Measurements from ENCODE around the gene PDGFC.

The PDGFC gene

DNA sequence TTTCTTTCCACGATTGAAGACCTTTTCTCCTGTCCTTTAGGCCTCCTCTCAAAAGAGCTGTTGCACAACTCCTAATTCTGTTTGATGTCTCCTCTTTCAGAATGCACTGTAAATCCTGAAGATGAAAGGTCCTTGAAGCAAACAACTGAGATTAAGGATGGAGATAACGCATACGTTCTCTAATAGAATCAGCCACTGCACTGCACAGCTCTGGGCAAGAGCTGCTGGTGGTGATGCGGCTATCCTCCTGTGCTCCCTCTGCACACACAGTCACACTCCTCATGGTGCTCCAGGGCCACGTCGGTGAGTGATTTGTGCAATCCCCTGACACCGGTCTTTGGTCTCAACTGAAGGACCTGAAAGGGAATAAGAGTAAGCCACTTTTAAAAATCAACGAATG is 208.7 kb downstream of the PDGFC start:
- in situ Hi-C loops (cut with MboI; ENCODE audit: low sequenced_read_pairs): no loop called here

DNA sequence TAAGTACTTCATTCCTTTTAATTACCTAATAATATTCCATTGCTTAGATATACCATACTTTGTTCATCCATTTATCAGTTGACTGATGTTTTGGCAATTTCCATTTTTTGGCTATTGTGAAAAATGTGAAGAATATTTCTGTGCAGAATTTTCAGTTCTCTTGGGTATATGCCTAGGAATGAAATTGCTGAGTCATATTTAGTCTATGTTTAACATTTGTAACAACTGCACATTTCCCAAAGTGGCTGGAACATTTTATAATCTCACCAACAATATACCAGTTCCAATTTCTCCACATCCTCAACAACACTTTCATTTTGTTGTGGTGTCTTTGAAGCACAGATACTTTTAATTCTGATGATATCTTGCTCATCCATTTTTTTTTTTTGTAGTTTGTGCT is 215.5 kb downstream of the PDGFC start:
- in situ Hi-C loops (cut with MboI; ENCODE audit: low sequenced_read_pairs): no loop called here

DNA sequence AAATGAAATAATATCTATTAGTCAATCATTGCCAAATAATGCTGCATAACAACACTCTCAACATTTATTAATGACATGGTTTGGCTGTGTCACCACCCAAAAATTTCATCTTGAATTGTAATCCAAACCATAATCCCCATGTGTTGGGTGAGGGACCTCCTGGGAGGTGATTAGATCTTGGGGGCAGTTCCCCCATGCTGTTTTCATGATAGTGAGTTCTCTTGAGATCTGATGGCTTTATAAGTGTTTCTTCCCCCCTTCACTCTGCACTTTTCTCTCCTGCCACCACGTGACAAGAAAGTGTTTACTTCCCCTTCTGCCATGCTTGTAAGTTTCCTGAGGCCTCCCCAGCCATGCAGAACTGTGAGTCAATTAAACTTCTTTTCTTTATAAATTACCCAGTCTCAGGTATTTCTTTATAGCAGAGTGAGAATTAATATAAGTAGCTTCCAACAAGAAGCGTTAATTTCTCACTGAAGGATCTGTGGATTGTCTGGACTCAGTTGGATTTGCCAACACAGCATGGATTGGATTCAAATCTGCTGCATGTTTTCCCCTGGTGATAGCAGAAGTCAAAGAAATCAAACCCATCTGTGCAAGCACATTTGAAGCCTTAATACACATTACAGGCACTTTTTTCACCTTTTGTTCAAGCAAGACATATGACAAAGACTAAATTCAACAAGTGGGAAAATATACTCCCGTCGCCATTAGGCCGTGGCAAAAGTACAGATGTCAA is 216.6 kb downstream of the PDGFC start:
- in situ Hi-C loops (cut with MboI; ENCODE audit: low sequenced_read_pairs): no loop called here

DNA sequence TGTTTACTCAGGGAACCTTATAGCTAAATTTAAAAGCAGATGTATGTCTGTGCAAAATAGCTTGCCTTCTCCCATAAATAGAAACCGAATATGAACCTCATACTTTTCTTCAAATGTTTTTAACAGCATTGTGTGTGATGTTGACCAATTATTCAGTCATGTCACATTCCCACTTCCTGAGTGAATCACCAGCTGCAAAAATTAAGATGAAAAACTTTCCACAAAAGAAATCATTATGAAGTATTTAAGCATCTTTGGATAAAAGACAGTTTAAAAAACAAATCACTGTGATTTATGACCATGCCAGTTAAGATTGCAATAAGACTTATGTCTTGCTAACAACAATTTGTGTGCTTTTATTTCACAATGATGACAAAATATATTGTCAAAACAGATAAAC is 220.1 kb downstream of the PDGFC start:
- in situ Hi-C loops (cut with MboI; ENCODE audit: low sequenced_read_pairs): no loop called here

DNA sequence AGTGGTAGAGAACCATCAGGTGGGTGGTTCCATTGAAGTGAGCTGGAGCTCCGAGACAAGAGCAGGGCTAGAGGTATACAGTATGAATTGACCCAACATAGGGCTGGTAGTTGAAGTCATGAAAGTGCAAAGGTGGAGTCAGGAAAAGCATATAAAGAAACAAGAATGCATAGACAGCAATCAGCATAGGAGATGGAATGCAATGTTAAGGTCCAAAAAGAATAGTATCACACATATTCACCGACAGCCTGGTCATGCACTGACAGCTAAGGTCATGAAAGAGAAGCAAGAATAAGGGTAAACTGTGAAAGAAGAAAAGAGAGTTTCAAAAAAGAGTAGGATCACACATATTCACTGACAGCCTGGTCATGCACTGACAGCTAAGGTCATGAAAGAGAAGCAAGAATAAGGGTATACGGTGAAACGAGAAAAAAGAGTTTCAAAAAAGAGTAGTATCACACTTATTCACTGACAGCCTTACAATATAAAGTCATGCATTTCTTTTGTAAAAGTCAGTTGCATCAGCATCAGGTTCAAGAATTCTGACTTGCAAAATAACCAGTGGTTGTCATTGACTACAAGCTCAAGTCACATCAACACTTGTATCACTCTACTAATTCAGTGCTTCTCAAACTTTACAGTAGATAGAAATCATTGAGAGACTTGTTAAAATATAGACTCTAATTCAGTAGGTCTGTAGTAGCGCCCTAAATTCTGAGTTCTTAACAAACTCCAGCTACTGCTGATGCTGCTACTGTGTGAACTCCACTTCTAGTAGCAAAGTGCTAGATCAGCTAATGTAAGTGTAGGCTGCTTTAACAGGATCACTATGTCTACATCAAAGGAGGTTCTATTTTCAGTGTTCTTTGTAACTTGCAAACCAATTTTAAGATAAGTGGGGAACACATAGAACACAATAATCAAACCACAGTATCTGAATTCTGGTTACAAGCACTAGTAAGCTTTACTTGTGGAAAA is 221.9 kb downstream of the PDGFC start:
- in situ Hi-C loops (cut with MboI; ENCODE audit: low sequenced_read_pairs): no loop called here

DNA sequence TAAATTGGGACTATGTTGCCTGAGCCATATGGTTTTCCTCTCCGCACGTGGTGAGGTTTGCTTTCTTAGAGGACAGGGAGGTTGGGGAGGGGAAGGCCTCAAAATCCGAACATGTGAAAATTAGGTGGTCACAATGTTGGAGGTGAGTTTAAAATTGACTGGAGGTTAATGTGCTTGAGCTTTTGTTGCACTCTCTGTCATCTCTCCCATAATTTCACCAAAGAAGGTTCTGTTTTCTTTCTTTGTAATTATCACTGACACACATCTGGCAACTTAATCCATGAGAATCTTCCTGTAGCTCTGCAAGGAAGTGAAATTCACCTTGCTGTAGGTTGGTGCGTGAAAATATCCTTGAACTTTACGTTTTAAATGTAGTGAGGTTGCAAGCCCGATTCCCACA is 225.5 kb downstream of the PDGFC start:
- in situ Hi-C loops (cut with MboI; ENCODE audit: low sequenced_read_pairs): no loop called here

DNA sequence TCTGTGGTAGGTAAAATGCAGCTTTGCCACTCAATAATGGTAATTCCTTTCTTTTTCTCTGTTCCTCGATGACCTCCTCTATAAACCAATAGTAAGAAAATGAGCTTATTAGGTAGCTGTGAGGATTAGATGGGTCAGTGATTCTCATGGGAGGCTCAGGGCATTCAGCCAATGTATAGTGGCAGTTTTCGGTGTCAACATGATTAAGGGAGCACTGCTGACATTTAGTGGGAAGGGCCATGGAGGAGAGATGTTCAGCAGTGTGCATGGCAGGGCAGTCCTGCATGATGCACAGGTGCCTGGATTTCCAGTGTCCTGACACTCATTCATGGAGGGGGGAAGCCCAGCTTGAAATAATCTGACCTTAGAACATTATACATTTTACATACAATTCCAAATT is 232.8 kb downstream of the PDGFC start:
- in situ Hi-C loops (cut with MboI; ENCODE audit: low sequenced_read_pairs): no loop called here

DNA sequence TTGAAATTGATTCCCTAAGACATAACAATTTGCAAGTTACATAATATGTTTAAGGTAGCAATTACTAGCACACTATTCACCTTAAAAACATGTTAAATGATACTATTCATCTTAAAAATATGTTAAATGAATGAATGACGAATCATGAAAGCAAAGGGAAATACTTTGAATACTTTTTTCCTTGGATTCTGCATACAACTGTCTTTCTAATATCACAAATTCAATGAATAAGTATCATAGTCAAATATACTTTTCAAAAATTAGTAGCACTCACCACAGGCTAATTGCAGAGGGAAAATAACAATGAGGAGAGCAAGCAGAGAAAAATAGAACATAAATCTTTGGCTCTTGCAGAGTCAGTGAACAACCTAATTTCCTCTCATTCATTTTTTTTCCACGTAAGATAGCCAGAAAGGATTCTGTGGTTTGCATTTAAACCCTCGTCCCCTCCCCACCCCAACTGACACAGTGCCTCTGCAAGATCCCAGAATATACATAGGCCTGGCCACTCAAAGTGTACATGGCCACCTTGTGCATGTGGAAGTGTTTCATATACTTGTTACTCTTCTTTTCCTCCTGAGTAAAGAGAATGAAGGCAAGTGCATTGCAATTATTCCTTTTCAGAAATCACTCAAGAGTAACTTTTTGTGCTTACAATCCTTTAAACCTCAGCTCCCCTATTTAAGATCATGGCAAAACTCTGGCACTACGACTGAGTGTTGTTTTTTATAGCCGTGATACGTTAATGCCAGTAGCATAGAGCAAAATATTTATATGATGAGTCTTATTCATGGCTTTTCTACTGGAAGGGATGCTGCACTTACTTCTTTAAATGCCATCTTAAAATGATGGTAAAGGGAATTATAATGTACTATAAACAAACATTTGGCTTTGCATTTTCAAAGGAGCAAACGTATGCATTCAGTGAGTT is 236.4 kb downstream of the PDGFC start:
- in situ Hi-C loops (cut with MboI; ENCODE audit: low sequenced_read_pairs): no loop called here

DNA sequence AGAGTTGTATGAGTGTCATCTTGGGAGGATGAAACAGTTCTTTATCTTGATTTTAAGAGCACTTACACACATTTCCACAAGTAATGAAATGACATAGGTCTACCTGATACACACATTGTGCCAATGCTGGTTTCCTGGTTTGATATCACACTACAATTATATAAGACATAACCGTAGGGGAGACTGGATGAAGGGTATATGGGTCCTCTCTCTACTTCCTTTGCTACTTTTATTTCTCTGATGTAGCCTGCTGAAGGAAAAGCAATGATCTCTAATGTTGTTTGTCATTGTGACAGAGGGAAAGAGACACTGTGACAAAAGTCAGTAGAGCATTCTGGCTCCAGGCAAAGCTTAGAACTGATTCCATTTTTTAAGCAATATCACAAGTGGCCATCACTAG is 238.0 kb downstream of the PDGFC start:
- in situ Hi-C loops (cut with MboI; ENCODE audit: low sequenced_read_pairs): no loop called here

DNA sequence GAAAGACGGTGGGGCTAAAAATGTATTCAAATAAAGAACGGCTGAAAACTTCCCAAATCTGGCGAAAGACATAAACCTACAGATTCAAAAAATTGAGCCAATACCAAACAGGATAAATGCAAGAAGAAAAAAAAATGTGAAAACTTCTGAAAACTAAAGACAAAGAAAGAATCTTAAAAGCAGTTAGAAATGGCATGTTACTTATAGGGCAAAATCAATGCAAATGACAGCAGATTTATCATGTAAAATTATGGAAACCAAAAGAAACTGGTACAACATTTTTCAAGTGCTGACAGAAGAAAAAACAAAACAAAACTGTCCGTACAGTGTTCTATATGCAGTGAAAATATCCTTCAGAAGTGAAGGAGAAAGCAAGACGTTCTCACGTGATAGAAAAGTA is 239.0 kb downstream of the PDGFC start:
- in situ Hi-C loops (cut with MboI; ENCODE audit: low sequenced_read_pairs): no loop called here

DNA sequence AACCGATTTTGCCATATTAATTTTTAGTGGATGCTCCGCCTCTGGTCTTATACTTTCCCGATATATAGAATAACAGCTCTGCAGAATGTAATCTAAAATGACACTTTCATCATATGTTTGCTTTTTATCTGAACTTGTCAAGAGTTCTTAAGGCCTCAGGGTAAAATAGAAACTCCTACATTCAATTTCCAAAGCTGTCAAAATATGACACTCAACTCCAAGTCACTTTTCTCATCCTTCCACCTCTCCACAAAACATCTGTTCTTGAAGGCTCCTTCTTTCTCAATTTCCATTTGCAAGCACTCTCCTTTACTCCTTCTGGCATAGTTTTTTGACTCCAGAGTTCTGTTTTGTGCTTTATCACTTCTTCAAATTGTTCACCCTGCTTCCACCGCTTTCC is 242.2 kb downstream of the PDGFC start:
- in situ Hi-C loops (cut with MboI; ENCODE audit: low sequenced_read_pairs): no loop called here

DNA sequence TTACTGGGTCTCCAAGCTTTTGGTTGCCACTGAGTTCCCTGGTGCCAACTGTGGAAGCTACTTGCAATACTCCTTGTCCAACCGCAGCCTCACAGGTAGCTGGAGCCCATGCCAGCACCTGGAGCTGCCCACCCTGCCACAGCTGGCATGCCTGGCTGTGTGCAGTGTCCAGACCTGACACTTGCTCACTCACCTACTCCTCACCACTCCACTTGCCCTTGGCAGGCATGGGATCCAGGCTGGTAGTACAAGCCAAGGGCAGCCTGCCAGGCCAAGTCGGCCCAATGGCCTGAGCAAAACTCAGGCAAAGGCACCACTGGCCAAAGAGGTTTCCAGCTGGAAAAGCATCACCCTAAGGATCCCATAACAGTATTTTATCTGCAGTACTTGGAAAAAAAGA is 246.3 kb downstream of the PDGFC start:
- in situ Hi-C loops (cut with MboI; ENCODE audit: low sequenced_read_pairs): no loop called here

DNA sequence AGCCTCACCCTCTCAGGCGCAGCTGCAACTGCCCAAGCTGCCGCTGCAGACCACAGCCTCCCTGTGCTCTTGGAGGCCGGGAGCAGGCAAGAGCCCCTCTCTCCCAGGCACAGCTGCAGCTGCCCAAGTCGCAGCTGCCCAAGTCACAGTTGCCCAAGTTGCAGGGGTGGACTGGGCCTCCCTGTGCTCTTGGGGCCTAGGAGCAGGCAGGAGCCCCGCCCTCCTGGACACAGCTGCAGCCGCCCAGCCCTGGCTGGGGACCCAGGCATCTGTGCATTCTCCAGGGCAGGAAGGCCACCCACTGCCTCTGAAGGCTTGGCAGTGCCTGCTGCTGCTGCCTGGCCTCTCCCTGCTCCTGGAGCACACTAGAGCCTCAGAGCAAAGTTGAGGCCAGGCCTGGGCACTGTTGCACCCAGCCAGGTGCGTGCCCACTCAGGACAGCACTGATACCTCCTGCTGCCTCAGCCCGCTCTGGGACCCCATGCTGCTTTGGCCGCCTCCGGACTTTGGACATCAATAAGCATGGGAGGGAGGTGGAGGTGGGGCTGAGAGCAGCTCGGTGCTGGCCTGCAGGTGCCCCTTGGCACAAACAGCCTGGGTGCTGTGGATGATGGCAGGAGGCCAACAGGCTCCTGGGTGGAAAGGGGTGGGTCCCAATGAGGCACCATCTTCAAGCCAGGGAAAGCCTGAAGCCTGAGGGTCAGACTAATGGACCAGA is 247.5 kb downstream of the PDGFC start:
- in situ Hi-C loops (cut with MboI; ENCODE audit: low sequenced_read_pairs): no loop called here

DNA sequence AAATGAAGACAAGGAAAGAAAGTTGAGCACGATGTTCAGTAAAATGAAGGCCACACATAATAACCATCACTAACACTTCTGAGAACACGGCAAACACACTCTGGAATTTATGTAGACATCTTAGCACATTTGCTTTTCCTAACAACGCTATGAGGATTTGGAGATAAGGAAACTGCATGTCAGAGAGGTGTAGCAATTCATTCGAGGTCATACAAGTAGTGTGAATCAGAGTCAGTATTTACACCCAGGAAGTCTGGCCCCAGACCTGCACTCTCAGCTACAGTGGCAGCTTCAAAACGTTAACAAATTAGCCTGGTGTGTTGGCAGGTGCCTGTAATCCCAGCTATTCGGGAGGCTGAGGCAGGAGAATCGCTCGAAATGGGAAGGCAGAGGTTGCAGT is 253.4 kb downstream of the PDGFC start:
- in situ Hi-C loops (cut with MboI; ENCODE audit: low sequenced_read_pairs): no loop called here

DNA sequence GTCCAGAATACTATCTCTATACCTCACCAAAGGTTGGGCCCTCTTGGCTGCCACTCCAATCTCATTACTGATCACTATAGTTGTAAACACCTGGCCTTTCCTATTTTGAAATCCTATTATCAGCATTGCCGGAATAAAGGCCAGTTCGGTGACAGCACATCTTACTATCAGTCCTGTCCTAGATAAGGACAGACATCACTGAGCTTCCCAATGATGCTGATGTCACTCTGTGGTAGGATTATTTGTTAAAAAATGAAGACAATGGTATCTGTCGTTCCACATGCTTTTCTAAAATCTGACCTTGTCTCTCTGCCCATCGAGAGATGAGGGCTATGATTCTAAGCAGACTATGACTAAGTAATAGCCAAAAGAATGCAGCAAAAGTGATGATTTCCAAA is 260.4 kb downstream of the PDGFC start:
- in situ Hi-C loops (cut with MboI; ENCODE audit: low sequenced_read_pairs): no loop called here

Data from HL-60/S4 treated with retinoic acid at 250 ng/mL for 4 days and 3 days (cell line).